Gastrocnemius medialis (tissue), 4 donors: ENCODE results near the gene SPSB2. TPM values are rescaled to one million over a fixed set of nuclear protein-coding genes. Genes with fewer than 3 reads are reported as not detected.

Source experiments
- ATAC-seq, 2 donors: fragments of 150-250 bp; one replicate each; pipeline ENCODE4 v1.9.1; 2016
- DNase-seq, 2 donors: peaks; one replicate each; pipeline ENCODE4 v3.0.0-alpha.2; 2019
- H3K27ac ChIP-seq, 4 donors: fragments of 200-600 bp; sonication (generic); 1 replicate in 1 of 4; 2 replicates in 3 of 4; pipeline ENCODE4 v1.5.1; 2016 to 2018; ENCODE audit warnings: mild to moderate bottlenecking in 2 of 4, moderate library complexity in 1 of 4
- H3K27me3 ChIP-seq, 3 donors: fragments of 200-600 bp; sonication (generic) in 2 of 3; 1 replicate in 1 of 3; 2 replicates in 2 of 3; pipeline versions ENCODE4 v1.5.1 to v1.6.0; 2016 to 2019; ENCODE audit warnings: mild to moderate bottlenecking in 1 of 3, moderate library complexity in 1 of 3
- H3K36me3 ChIP-seq, 2 donors: fragments of 200-600 bp; sonication (generic) in 1 of 2; one replicate each; pipeline ENCODE4 v1.5.1; 2017 to 2018
- H3K4me1 ChIP-seq, 2 donors: fragments of 200-600 bp; sonication (generic) in 1 of 2; one replicate each; pipeline ENCODE4 v1.5.1; 2016 to 2017; ENCODE audit warnings: mild to moderate bottlenecking in 2 of 2
- H3K4me3 ChIP-seq, 4 donors: fragments of 200-600 bp; sonication (generic) in 3 of 4; 1 replicate in 1 of 4; 2 replicates in 3 of 4; pipeline ENCODE4 v1.5.1; 2016 to 2019; ENCODE audit warnings: mild to moderate bottlenecking in 2 of 4
- H3K9me3 ChIP-seq, 3 donors: fragments of 200-600 bp; sonication (generic) in 2 of 3; 1 replicate in 1 of 3; 2 replicates in 2 of 3; pipeline ENCODE4 v1.5.1; 2016 to 2019
- CTCF ChIP-seq, 5 experiments: fragments of 450-650 bp in 3 of 5; fragments of 200-600 bp in 2 of 5; sonication (generic) in 2 of 5; IDR thresholded peaks in 4 of 5; conservative IDR thresholded peaks in 1 of 5; 1 replicate in 4 of 5; 2 replicates in 1 of 5; pipeline ENCODE4 v1.5.1; 2016 to 2019; ENCODE audit warnings: antibody characterized with exemption in 5 of 5, mild to moderate bottlenecking in 3 of 5, moderate library complexity in 3 of 5
- POLR2A ChIP-seq, 2 donors: fragments of 450-650 bp; IDR thresholded peaks; one replicate each; pipeline ENCODE4 v1.6.1; 2017; ENCODE audit warnings: antibody characterized with exemption in 2 of 2, mild to moderate bottlenecking in 2 of 2, moderate library complexity in 2 of 2
- in situ Hi-C, 4 donors: fragments of 200-750 bp; cut with MboI; loops; one replicate each; pipeline versions ENCODE4 v1.15.0 to v1.8.0; 2017; ENCODE audit warnings: low sequenced_read_pairs in 4 of 4
- intact Hi-C: fragments of 100-400 bp; cut with DNase I; formaldehyde crosslinking; loops from one replicate; pipeline ENCODE4 v1.15.1; 2023; ENCODE audit warnings: low total_unique reads
- total RNA-seq, 4 donors: library from RNA; depleted of rRNA; stranded (reverse); fragments of >200 nt; gene quantifications; one replicate each; pipeline versions ENCODE4 v1.1.0 to v1.2.3, GENCODE V29; 2016

The SPSB2 gene
- total RNA-seq, 4 donors from 2014 or later = 4.6 to 10.0 (median 5.0) TPM

- TF ChIP-seq CTCF (IDR thresholded peaks at IDR 0.05 in 4 of 5, conservative IDR thresholded peaks at IDR 0.05 in 1 of 5) = no peak
- TF ChIP-seq POLR2A (IDR thresholded peaks at IDR 0.05) = no peak
- intact Hi-C loops = loop anchor here (10.0 kb wide), 1 partner anchor 299 kb away; the partner anchor contains the start of gene IFFO1
- Histone ChIP-seq H3K4me1 (peaks cover 13 to 17% of the 10 kb centered on the region in 2 donors), H3K27me3 (no peaks in the 10 kb centered on the region), H3K4me3 (peak overlapping the region in 1 of 4 donors; percentile 68), H3K9me3 (no peaks in the 10 kb centered on the region), H3K27ac (peak overlapping the region; percentile 78 to 97 (median 92)), H3K36me3 (peaks cover 0 to 33% of the 10 kb centered on the region in 2 donors)
- DNase-seq = no peak
- ATAC-seq = no peak
- in situ Hi-C loops = no loop called here
Observed at GRCh38 chr12:6853626-6854025, 19.5 kb downstream of the SPSB2 start.

GRCh38 chr12:6852651-6853354 lies 20.3 kb downstream of the SPSB2 start:
- no peaks in the 10 kb centered on the region for H3K27me3 ChIP-seq
- DNase-seq = no peak
- no peaks in the 10 kb centered on the region for H3K9me3 ChIP-seq
- ATAC-seq = no peak
- no peak for TF ChIP-seq CTCF (IDR thresholded peaks at IDR 0.05 in 4 of 5, conservative IDR thresholded peaks at IDR 0.05 in 1 of 5)
- no peak for TF ChIP-seq POLR2A (IDR thresholded peaks at IDR 0.05)
- H3K27ac ChIP-seq = peak overlapping the region; percentile 78 to 97 (median 92)
- H3K4me3 ChIP-seq = peak overlapping the region; percentile 68 to 83 (median 74)
- in situ Hi-C loops (no loop called here), intact Hi-C loops (loop anchor here (1.0 to 10.0 kb wide), 4 partner anchors 14 to 298 kb away; partner anchors contain the start of genes IFFO1, TPI1 and ZNF384)
- peaks cover 0 to 25% of the 10 kb centered on the region in 2 donors for H3K36me3 ChIP-seq
- peaks cover 13 to 17% of the 10 kb centered on the region in 2 donors for H3K4me1 ChIP-seq

- intact Hi-C loops (loop anchor here (1.0 to 10.0 kb wide), 6 partner anchors 15 to 297 kb away; partner anchors contain the start of genes COPS7A, IFFO1, MLF2 and TPI1), in situ Hi-C loops (no loop called here)
- H3K36me3 ChIP-seq = peaks cover 0 to 18% of the 10 kb centered on the region in 2 donors
- ATAC-seq = peak; percentile 85 to 88
- peak within 1 kb of the TSS; percentile 86 to 97 (median 92) for H3K27ac ChIP-seq
- H3K4me3 ChIP-seq = peak within 1 kb of the TSS; percentile 68 to 83 (median 74)
- TF ChIP-seq POLR2A (IDR thresholded peaks at IDR 0.05) (peak in 1 of 2 donors; percentile 64), CTCF (IDR thresholded peaks at IDR 0.05 in 4 of 5, conservative IDR thresholded peaks at IDR 0.05 in 1 of 5) (peak in 2 of 5 experiments; percentile 13 to 23)
- no peaks in the 10 kb centered on the region for H3K9me3 ChIP-seq
- H3K4me1 ChIP-seq = peaks cover 13 to 17% of the 10 kb centered on the region in 2 donors
- H3K27me3 ChIP-seq = no peaks in the 10 kb centered on the region
- peak; percentile 99 for DNase-seq
Observed at GRCh38 chr12:6851921-6852650, 21.0 kb downstream of the SPSB2 start, which contains the start of gene USP5. Gene USP5 (plus strand): TSS chr12:6852150. CDS start chr12:6852180, 30 bp downstream.

DNA sequence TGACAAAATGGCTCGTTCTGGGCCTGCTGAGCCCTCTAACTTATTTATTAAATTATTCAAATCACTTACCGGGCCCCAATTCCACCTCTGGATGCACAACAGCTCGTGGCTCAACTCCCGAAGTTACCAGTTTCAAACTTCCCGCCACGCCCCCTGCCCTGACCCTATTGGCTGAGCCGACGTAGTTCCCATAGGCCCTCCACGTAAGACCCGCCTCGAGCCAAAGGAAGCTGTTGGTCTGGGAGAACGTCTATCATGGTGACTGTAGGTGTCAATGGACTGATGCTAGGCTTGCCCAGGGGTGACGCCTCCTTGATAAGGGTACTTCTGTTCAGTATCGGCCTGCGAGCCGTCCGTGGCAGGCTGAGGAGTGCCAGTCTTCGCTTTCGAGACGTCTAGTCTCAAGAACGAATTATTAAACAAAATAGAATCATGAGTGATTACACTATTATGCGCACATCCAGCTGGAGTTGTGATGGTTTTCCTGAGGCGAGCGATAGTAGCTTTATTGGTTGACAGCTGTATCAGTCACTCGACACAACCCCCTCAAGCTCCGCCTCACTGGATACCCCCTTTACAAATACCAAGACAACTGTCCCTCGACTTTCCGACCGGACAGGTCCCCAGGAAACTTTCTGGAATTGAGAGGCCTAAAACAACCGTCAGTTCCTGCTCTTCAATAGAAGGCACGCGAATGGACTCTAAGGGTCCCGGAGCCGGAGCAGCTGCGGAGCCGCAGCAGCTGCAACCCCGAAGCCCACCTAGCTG lies 21.8 kb downstream of the SPSB2 start, which contains the start of gene CDCA3:
Gene CDCA3, minus strand, starts transcription at position 134 of the 768 bp plus-strand sequence. CDS start 334 bp downstream, outside the sequence.
- DNase-seq = peak; percentile 96 to 98
- H3K4me3 ChIP-seq = peak within 1 kb of the TSS; percentile 63 to 83 (median 72)
- H3K27ac ChIP-seq = peak within 1 kb of the TSS; percentile 86 to 97 (median 92)
- peaks cover 0 to 10% of the 10 kb centered on the region in 2 donors for H3K36me3 ChIP-seq
- intact Hi-C loops (loop anchor here (1.0 to 10.0 kb wide), 3 partner anchors 98 to 297 kb away; partner anchors contain the start of genes COPS7A, IFFO1 and MLF2), in situ Hi-C loops (no loop called here)
- H3K27me3 ChIP-seq = no peaks in the 10 kb centered on the region
- peak; percentile 82 to 86 for ATAC-seq
- no peaks in the 10 kb centered on the region for H3K9me3 ChIP-seq
- H3K4me1 ChIP-seq = peaks cover 13 to 17% of the 10 kb centered on the region in 2 donors
- TF ChIP-seq CTCF (IDR thresholded peaks at IDR 0.05 in 4 of 5, conservative IDR thresholded peaks at IDR 0.05 in 1 of 5) (no peak), POLR2A (IDR thresholded peaks at IDR 0.05) (peak; percentile 79 to 90)
